ENCODE results near the gene PDGFC. TPM values are rescaled to one million over a fixed set of nuclear protein-coding genes. Genes with fewer than 3 reads are reported as not detected.

Gene PDGFC
- total and polyA plus RNA-seq, 2 donors (not counting 3 experiments of a cell fraction or from before 2014, with no cell fraction given), result 2.7 to 5.3 TPM

- dilution Hi-C loops (cut with MboI; ENCODE audit: extremely low pct_ligation_motif_present, low sequenced_read_pairs) (no loop called here), intact Hi-C loops (cut with micrococcal nuclease) (loop anchor here (10.0 kb wide), 1 partner anchor 1956 kb away; no protein-coding TSS in a partner anchor)
- Histone ChIP-seq H3K9ac (replicated peaks; ENCODE audit: extremely low read depth, insufficient read depth, low read length) (no peak overlapping the region), H3K9me3 (replicated peaks; ENCODE audit: control insufficient read depth, insufficient read depth, low read length) (no peaks in the 10 kb centered on the region), H3K9me1 (replicated peaks; ENCODE audit: control insufficient read depth, extremely low read depth, insufficient read depth, low read length) (no peaks in the 10 kb centered on the region), H3K4me1 (ENCODE audit: control insufficient read depth, extremely low read depth, insufficient read depth, low read length) (no peaks in the 10 kb centered on the region), H4K20me1 (replicated peaks; ENCODE audit: control insufficient read depth, extremely low read depth, insufficient read depth, low read length) (no peaks in the 10 kb centered on the region), H3K27ac (ENCODE audit: insufficient read depth, low read depth, low read length) (no peak overlapping the region), H2AFZ (ENCODE audit: low read depth, low read length) (no peak overlapping the region), H3K4me3 (replicated peaks in 1 of 3; ENCODE audit: insufficient read depth in 1 of 3, low read depth in 1 of 3, low read length in 3 of 3) (no peak overlapping the region), H3K79me2 (ENCODE audit: control insufficient read depth, insufficient read depth, low read length) (no peaks in the 10 kb centered on the region), H3K27me3 (ENCODE audit: control insufficient read depth in 2 of 2, insufficient read depth in 2 of 2, low read length in 2 of 2) (no peaks in the 10 kb centered on the region), H3K4me2 (ENCODE audit: insufficient read depth, low read length) (no peak overlapping the region), H3K36me3 (ENCODE audit: control insufficient read depth in 2 of 2, extremely low read depth in 1 of 2, insufficient read depth in 2 of 2, low read length in 2 of 2) (no peaks in the 10 kb centered on the region)
- no peak for TF ChIP-seq POLR2A (IDR thresholded peaks at IDR 0.05; ENCODE audit: low read depth, low read length)
- no peak for TF ChIP-seq CTCF (IDR thresholded peaks at IDR 0.05; ENCODE audit: extremely low read depth in 1 of 2, insufficient read depth in 1 of 2, low read depth in 1 of 2, low read length in 2 of 2)
- no peak for TF ChIP-seq POLR2AphosphoS5 (IDR thresholded peaks at IDR 0.05; ENCODE audit: insufficient read depth, low read depth, low read length)
- TF ChIP-seq MYC (IDR thresholded peaks at IDR 0.05; ENCODE audit: low read depth, low read length), result no peak
- TF ChIP-seq MAX (IDR thresholded peaks at IDR 0.05; ENCODE audit: insufficient read depth, insufficient read length), result no peak
- no peak for TF ChIP-seq JUN (IDR thresholded peaks at IDR 0.05; ENCODE audit: borderline replicate concordance, insufficient read depth, insufficient read length, low read depth)
- TF ChIP-seq GATA2 (IDR thresholded peaks at IDR 0.05; ENCODE audit: insufficient read depth, insufficient read length, low read depth, low read length), result no peak
- no peak for TF ChIP-seq EZH2 (IDR thresholded peaks at IDR 0.05; ENCODE audit: borderline replicate concordance, low read depth, low read length, severe bottlenecking)
- no peak for TF ChIP-seq FOS (IDR thresholded peaks at IDR 0.05; ENCODE audit: borderline replicate concordance, insufficient read depth, low read length)
- ChIA-PET POLR2A (no interaction called here), CTCF (interaction anchor here (0.9 kb wide), 1 partner anchor 215 kb away, joined by 3 read pairs; no protein-coding TSS in a partner anchor)
- DNase-seq (ENCODE audit: low read depth, low spot score) (no peak), FAIRE-seq (no peak)
- no TSS peak for BruUV-seq (replicated peaks)
Observed at GRCh38 chr4:156830351-156830750, 141.2 kb downstream of the PDGFC start.

All from endothelial cell of umbilical vein (primary cell).